ENCODE measurements around the gene VEGFC. TPM values are rescaled to one million over a fixed set of nuclear protein-coding genes. Genes with fewer than 3 reads are reported as not detected.

Gene VEGFC
- total RNA-seq, 1 experiment from 2014 or later = 1.2 TPM

DNA sequence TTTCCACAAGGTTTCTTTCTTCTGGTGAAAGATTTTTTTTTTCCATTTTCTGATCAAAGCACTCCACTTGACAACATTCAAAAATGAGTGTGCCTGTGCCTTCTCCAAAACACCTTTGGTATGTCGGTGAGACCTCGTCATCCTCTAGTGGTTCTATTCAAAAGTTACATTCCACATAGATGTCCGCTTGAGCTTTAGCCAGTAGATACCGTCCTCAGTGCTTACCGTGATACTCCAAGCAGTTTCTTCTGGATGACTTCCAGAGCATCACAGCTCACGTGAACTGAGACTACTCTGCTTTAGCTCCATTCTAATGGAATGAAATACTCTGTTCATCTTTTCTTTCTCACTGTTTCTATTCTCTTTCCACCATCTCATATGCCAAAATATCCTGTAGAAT lies 38.2 kb upstream of the VEGFC start:
- TF ChIP-seq CTCF (IDR thresholded peaks at IDR 0.05; ENCODE audit: unreplicated experiment) = no peak
- no peak for DNase-seq
- H3K4me1 Mint-ChIP-seq (ENCODE audit: low read depth, unreplicated experiment) = no peaks in the 10 kb centered on the region
- no peaks in the 10 kb centered on the region for H3K36me3 Mint-ChIP-seq (ENCODE audit: insufficient read depth, unreplicated experiment)
- CTCF ChIA-PET = interaction anchor here (0.7 kb wide), 1 partner anchor 596 kb away, joined by 3 read pairs; no protein-coding TSS in a partner anchor
- intact Hi-C loops (cut with micrococcal nuclease; ENCODE audit: unreplicated experiment) = no loop called here
- H3K27ac Mint-ChIP-seq (ENCODE audit: unreplicated experiment) = no peak overlapping the region
- BruUV-seq (replicated peaks) = no TSS peak
- no peaks in the 10 kb centered on the region for H3K9me3 Mint-ChIP-seq (ENCODE audit: low read depth, unreplicated experiment)
- H3K27me3 Mint-ChIP-seq (ENCODE audit: unreplicated experiment) = no peaks in the 10 kb centered on the region
- no peak overlapping the region for H3K4me3 Mint-ChIP-seq (ENCODE audit: low read depth, unreplicated experiment)

DNA sequence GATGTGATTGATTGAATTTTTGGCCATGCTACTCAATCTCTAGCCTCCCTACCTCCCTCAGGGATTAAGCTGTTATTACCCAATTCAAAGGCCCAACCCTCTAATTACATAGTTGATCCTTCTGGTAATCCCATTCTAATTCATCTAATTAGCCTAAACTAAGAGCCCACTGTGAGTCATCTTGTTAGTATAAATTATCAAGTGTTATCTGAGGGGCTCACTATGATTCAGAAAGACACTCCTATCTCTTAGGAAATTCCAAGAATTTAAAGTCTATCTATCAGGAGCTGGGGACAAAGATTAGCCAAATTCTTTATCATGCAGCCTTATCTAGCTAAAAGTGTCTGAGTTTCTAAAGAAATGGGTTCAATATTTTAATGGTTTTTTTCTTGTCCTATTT lies 32.9 kb upstream of the VEGFC start:
- no peak overlapping the region for H3K4me3 Mint-ChIP-seq (ENCODE audit: low read depth, unreplicated experiment)
- CTCF ChIA-PET = interaction anchor here (0.7 kb wide), 1 partner anchor 14 kb away, joined by 3 read pairs; no protein-coding TSS in a partner anchor
- H3K9me3 Mint-ChIP-seq (ENCODE audit: low read depth, unreplicated experiment) = no peaks in the 10 kb centered on the region
- no peaks in the 10 kb centered on the region for H3K27me3 Mint-ChIP-seq (ENCODE audit: unreplicated experiment)
- no peak overlapping the region for H3K27ac Mint-ChIP-seq (ENCODE audit: unreplicated experiment)
- no peak for DNase-seq
- no peaks in the 10 kb centered on the region for H3K36me3 Mint-ChIP-seq (ENCODE audit: insufficient read depth, unreplicated experiment)
- no peaks in the 10 kb centered on the region for H3K4me1 Mint-ChIP-seq (ENCODE audit: low read depth, unreplicated experiment)
- intact Hi-C loops (cut with micrococcal nuclease; ENCODE audit: unreplicated experiment) = no loop called here
- BruUV-seq (replicated peaks) = no TSS peak
- TF ChIP-seq CTCF (IDR thresholded peaks at IDR 0.05; ENCODE audit: unreplicated experiment) = no peak

- Mint-ChIP-seq H3K36me3 (ENCODE audit: insufficient read depth, unreplicated experiment) (no peaks in the 10 kb centered on the region), H3K4me1 (ENCODE audit: low read depth, unreplicated experiment) (no peaks in the 10 kb centered on the region), H3K27ac (ENCODE audit: unreplicated experiment) (no peak overlapping the region), H3K27me3 (ENCODE audit: unreplicated experiment) (no peaks in the 10 kb centered on the region), H3K9me3 (ENCODE audit: low read depth, unreplicated experiment) (no peaks in the 10 kb centered on the region), H3K4me3 (ENCODE audit: low read depth, unreplicated experiment) (no peak overlapping the region)
- intact Hi-C loops (cut with micrococcal nuclease; ENCODE audit: unreplicated experiment) = no loop called here
- BruUV-seq (replicated peaks) = no TSS peak
- no peak for DNase-seq
- CTCF ChIA-PET = no interaction called here
- TF ChIP-seq CTCF (IDR thresholded peaks at IDR 0.05; ENCODE audit: unreplicated experiment) = no peak
Observed at GRCh38 chr4:176824645-176825366, 32.1 kb upstream of the VEGFC start.

DNA sequence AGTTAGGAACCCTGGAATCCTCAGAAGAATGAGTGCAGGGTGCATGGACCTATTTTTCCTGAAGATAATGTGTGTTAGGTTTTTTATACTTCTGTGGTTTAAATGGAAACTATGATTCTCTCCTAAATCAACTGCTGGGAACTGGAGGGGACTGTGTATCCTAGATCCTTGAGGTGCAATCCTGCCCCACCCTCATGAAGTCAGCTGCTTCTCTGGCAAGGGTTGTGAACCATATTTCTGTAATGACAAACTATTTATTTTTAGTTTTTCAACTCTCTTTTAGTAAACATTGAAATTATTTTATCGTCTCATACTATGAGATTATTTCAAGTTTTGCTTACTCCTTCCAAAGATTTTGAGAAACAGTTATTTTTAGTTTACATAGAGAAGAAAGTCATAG lies 25.8 kb upstream of the VEGFC start:
- Mint-ChIP-seq H3K9me3 (ENCODE audit: low read depth, unreplicated experiment) (no peaks in the 10 kb centered on the region), H3K27me3 (ENCODE audit: unreplicated experiment) (no peaks in the 10 kb centered on the region), H3K4me1 (ENCODE audit: low read depth, unreplicated experiment) (peaks cover 14% of the 10 kb centered on the region), H3K27ac (ENCODE audit: unreplicated experiment) (no peak overlapping the region), H3K4me3 (ENCODE audit: low read depth, unreplicated experiment) (no peak overlapping the region), H3K36me3 (ENCODE audit: insufficient read depth, unreplicated experiment) (no peaks in the 10 kb centered on the region)
- CTCF ChIA-PET = no interaction called here
- no TSS peak for BruUV-seq (replicated peaks)
- TF ChIP-seq CTCF (IDR thresholded peaks at IDR 0.05; ENCODE audit: unreplicated experiment) = no peak
- intact Hi-C loops (cut with micrococcal nuclease; ENCODE audit: unreplicated experiment) = no loop called here
- DNase-seq = no peak

All from Calu3 (cell line).